Lower leg skin (tissue), 4 donors: ENCODE data around the gene GBE1. TPM values are rescaled to one million over a fixed set of nuclear protein-coding genes. Genes with fewer than 3 reads are reported as not detected.

Experiments
- DNase-seq, 2 donors: peaks; one replicate each; pipeline ENCODE4 v3.0.0-alpha.2; 2019; ENCODE audit warnings: low spot score in 2 of 2
- H3K4me3 ChIP-seq: fragments of 200-600 bp; sonication (generic); 2 replicates; pipeline ENCODE4 v1.5.1; 2017; ENCODE audit warnings: mild to moderate bottlenecking, low read depth; ENCODE audit not compliant: poor library complexity, severe bottlenecking
- CTCF ChIP-seq, 3 donors: fragments of 450-650 bp; IDR thresholded peaks; one replicate each; pipeline ENCODE4 v1.5.1; 2016; ENCODE audit warnings: antibody characterized with exemption in 3 of 3, mild to moderate bottlenecking in 3 of 3, moderate library complexity in 2 of 3
- POLR2A ChIP-seq, 2 donors: fragments of 450-650 bp; IDR thresholded peaks; one replicate each; pipeline ENCODE4 v1.6.1; 2016 to 2017; ENCODE audit warnings: antibody characterized with exemption in 2 of 2, mild to moderate bottlenecking in 1 of 2, moderate library complexity in 1 of 2
- WGBS, 2 donors: methylation state at CpG; one replicate each; pipeline ENCODE4 v1.1.5; 2018; 5-methylcytosine and 5-hydroxymethylcytosine counted together
- intact Hi-C: fragments of 100-400 bp; cut with DNase I; formaldehyde crosslinking; loops from one replicate; pipeline ENCODE4 v1.15.0; 2023; ENCODE audit warnings: low total_unique reads
- total RNA-seq, 4 donors: library from RNA; depleted of rRNA; stranded (reverse); fragments of >200 nt; gene quantifications; one replicate each; pipeline ENCODE4 v1.1.0, GENCODE V29; 2016

GBE1 gene
- total RNA-seq, 4 donors from 2014 or later, result 13.5 to 21.7 (median 15.8) TPM

GRCh38 chr3:81709606-81710005 is 51.8 kb downstream of the GBE1 start:
- TF ChIP-seq POLR2A (IDR thresholded peaks at IDR 0.05) (no peak), CTCF (IDR thresholded peaks at IDR 0.05) (no peak)
- WGBS, 2 donors, result 77 to 82% methylated on average over 2 of the region's 2 CpGs
- H3K4me3 ChIP-seq, result no peak overlapping the region
- intact Hi-C loops, result no loop called here
- no peak for DNase-seq

DNA sequence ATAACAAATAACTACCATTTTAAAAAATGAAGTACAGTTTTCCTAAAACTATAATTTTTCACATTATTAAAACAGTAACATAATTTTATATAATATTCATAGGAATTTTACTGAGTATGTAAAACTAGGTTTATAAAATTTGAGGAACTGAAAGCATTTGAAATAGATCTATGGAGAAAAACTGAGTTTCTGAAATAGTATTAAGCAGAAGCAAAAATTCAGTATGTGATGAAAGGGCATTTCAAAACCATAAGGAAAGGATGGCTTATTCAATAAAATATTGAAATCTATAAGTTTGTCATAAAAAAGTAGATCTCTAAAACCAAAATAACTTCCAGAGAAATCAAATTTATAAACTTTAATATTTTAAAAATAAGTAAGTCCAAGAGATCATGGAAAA is 53.4 kb downstream of the GBE1 start:
- intact Hi-C loops, result no loop called here
- no peak for TF ChIP-seq POLR2A (IDR thresholded peaks at IDR 0.05)
- no peak for TF ChIP-seq CTCF (IDR thresholded peaks at IDR 0.05)
- no peak overlapping the region for H3K4me3 ChIP-seq
- DNase-seq, result no peak

DNA sequence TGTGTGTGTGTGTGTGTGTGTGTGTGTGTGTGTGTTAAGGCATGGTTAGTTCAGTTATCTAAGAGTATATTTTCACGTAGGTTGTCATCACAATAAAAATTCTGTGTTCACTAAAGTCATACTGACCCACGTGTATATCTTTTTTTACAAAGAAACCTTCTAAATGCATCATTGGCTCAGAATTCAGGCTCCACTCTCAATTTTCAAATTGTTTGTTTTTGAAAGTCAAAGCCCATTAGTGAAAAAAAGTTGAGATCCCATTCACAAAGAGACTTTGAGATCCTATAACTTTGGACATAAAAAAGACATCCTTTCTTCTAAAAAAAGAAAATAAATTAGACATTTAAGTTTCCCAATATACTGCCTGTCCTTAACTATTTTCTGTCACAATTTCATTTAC is 59.3 kb downstream of the GBE1 start:
- DNase-seq, result no peak
- intact Hi-C loops, result no loop called here
- TF ChIP-seq CTCF (IDR thresholded peaks at IDR 0.05) (no peak), POLR2A (IDR thresholded peaks at IDR 0.05) (no peak)
- H3K4me3 ChIP-seq, result no peak overlapping the region
- WGBS, 2 donors, result 89 to 92% methylated on average over 2 of the region's 2 CpGs

- intact Hi-C loops, result no loop called here
- no peak overlapping the region for H3K4me3 ChIP-seq
- TF ChIP-seq POLR2A (IDR thresholded peaks at IDR 0.05), result no peak
- 90 to 94% methylated on average over 8 of the region's 8 CpGs for WGBS, 2 donors
- no peak for DNase-seq
These were observed 61.7 kb downstream of the GBE1 start for GRCh38 chr3:81699536-81700320.

GRCh38 chr3:81696090-81696489 is 65.4 kb downstream of the GBE1 start:
- TF ChIP-seq CTCF (IDR thresholded peaks at IDR 0.05) (no peak), POLR2A (IDR thresholded peaks at IDR 0.05) (no peak)
- no peak overlapping the region for H3K4me3 ChIP-seq
- 94% methylated on average over 3 of the region's 3 CpGs for WGBS, 2 donors
- DNase-seq, result no peak
- intact Hi-C loops, result no loop called here

GRCh38 chr3:81695302-81695701 is 66.1 kb downstream of the GBE1 start:
- no peak for TF ChIP-seq CTCF (IDR thresholded peaks at IDR 0.05)
- no peak for TF ChIP-seq POLR2A (IDR thresholded peaks at IDR 0.05)
- H3K4me3 ChIP-seq, result no peak overlapping the region
- intact Hi-C loops, result no loop called here
- no peak for DNase-seq
- WGBS, 2 donors, result 96 to 100% methylated on average over 2 of the region's 2 CpGs
